ENCODE data around the gene DPH1. TPM values are rescaled to one million over a fixed set of nuclear protein-coding genes. Genes with fewer than 3 reads are reported as not detected.
A peak's percentile ranks its signal among the peaks of the same experiment; 100 is the strongest.

The DPH1 gene
- total and polyA plus RNA-seq, 10 donors, result 20.6 to 58.5 (median 42.9) TPM

GRCh38 chr17:2064520-2064971, 34.6 kb downstream of the DPH1 start:
- Histone ChIP-seq H3K36me3 (peaks cover 0 to 90% (median 18%) of the 10 kb centered on the region in 6 donors), H3K27me3 (replicated peaks in 1 of 7) (no peaks in the 10 kb centered on the region), H3K27ac (peak overlapping the region; percentile 53 to 89 (median 75)), H3K4me1 (peaks cover 37 to 100% (median 75%) of the 10 kb centered on the region in 6 donors), H3K9me3 (no peaks in the 10 kb centered on the region), H3K4me3 (no peak overlapping the region)
- WGBS, 5 donors, result 48 to 68% (median 50%) methylated on average over 6 of the region's 6 CpGs
- DNase-seq, result no peak
- TF ChIP-seq POLR2AphosphoS5 (IDR thresholded peaks at IDR 0.05) (peak in 1 of 3 donors; percentile 44), CTCF (IDR thresholded peaks at IDR 0.05 in 8 of 11, conservative IDR thresholded peaks at IDR 0.05 in 3 of 11) (no peak)
- intact Hi-C loops (cut with DNase I; ENCODE audit: low total_unique reads), result no loop called here

GRCh38 chr17:2064980-2065785, 35.2 kb downstream of the DPH1 start:
- TF ChIP-seq CTCF (IDR thresholded peaks at IDR 0.05 in 8 of 11, conservative IDR thresholded peaks at IDR 0.05 in 3 of 11) (peak in 9 of 11 experiments; percentile 4 to 54 (median 28)), POLR2A (IDR thresholded peaks at IDR 0.05) (no peak), POLR2AphosphoS5 (IDR thresholded peaks at IDR 0.05) (peak; percentile 52 to 61 (median 60))

GRCh38 chr17:2065949-2066400, 36.0 kb downstream of the DPH1 start:
- peaks cover 33 to 100% (median 75%) of the 10 kb centered on the region in 6 donors for H3K4me1 ChIP-seq
- DNase-seq, result no peak
- H3K27me3 ChIP-seq (replicated peaks in 1 of 7), result no peaks in the 10 kb centered on the region
- no peak for TF ChIP-seq POLR2A (IDR thresholded peaks at IDR 0.05)
- no peak for TF ChIP-seq POLR2AphosphoS5 (IDR thresholded peaks at IDR 0.05)
- TF ChIP-seq CTCF (IDR thresholded peaks at IDR 0.05 in 8 of 11, conservative IDR thresholded peaks at IDR 0.05 in 3 of 11), result no peak
- intact Hi-C loops (cut with DNase I; ENCODE audit: low total_unique reads), result no loop called here
- 86 to 90% (median 87%) methylated on average over 10 of the region's 10 CpGs for WGBS, 5 donors
- no peaks in the 10 kb centered on the region for H3K9me3 ChIP-seq
- no peak overlapping the region for H3K4me3 ChIP-seq
- peak overlapping the region; percentile 4 to 89 (median 75) for H3K27ac ChIP-seq
- peaks cover 0 to 82% (median 17%) of the 10 kb centered on the region in 6 donors for H3K36me3 ChIP-seq

More at GRCh38 chr17:2064980-2065785, 35.2 kb downstream of the DPH1 start:
- intact Hi-C loops (cut with DNase I; ENCODE audit: low total_unique reads), result no loop called here
- peak; percentile 84 for DNase-seq
- Histone ChIP-seq H3K4me3 (no peak overlapping the region), H3K27me3 (replicated peaks in 1 of 7) (no peaks in the 10 kb centered on the region), H3K36me3 (peaks cover 0 to 85% (median 18%) of the 10 kb centered on the region in 6 donors), H3K4me1 (peaks cover 34 to 100% (median 73%) of the 10 kb centered on the region in 6 donors), H3K9me3 (no peaks in the 10 kb centered on the region), H3K27ac (peak overlapping the region; percentile 53 to 89 (median 75))
- 60 to 72% (median 71%) methylated on average over 23 to 24 of the region's 24 CpGs for WGBS, 5 donors

GRCh38 chr17:2067048-2067561, 37.2 kb downstream of the DPH1 start:
- no peak for DNase-seq
- TF ChIP-seq POLR2AphosphoS5 (IDR thresholded peaks at IDR 0.05) (no peak), CTCF (IDR thresholded peaks at IDR 0.05 in 8 of 11, conservative IDR thresholded peaks at IDR 0.05 in 3 of 11) (no peak), POLR2A (IDR thresholded peaks at IDR 0.05) (no peak)
- Histone ChIP-seq H3K4me1 (peaks cover 33 to 100% (median 85%) of the 10 kb centered on the region in 6 donors), H3K9me3 (no peaks in the 10 kb centered on the region), H3K27ac (peak overlapping the region in 7 of 8 donors; percentile 47 to 89 (median 55)), H3K36me3 (peaks cover 0 to 82% (median 10%) of the 10 kb centered on the region in 6 donors), H3K27me3 (replicated peaks in 1 of 7) (no peaks in the 10 kb centered on the region), H3K4me3 (no peak overlapping the region)
- intact Hi-C loops (cut with DNase I; ENCODE audit: low total_unique reads), result no loop called here
- WGBS, 5 donors, result 57 to 80% (median 73%) methylated on average over 13 to 14 of the region's 14 CpGs

All from spleen (tissue), 11 donors.